H54 (cell line): ENCODE results near the gene HSBP1L1.

ENCODE experiments used
- DNase-seq: peaks from one replicate; pipeline ENCODE4 v3.0.0; 2011; ENCODE audit warnings: low spot score, mixed read lengths; ENCODE audit not compliant: insufficient read length
- FAIRE-seq: peaks from 3 replicates; lab custom pipeline; 2011; peaks lifted over from hg19 to GRCh38; lab: Jason Lieb, UNC
- POLR2A ChIP-seq: IDR thresholded peaks from 2 replicates; pipeline ENCODE4 v1.6.1; 2011; ENCODE audit warnings: low read depth, mild to moderate bottlenecking, low read length

The HSBP1L1 gene

DNA sequence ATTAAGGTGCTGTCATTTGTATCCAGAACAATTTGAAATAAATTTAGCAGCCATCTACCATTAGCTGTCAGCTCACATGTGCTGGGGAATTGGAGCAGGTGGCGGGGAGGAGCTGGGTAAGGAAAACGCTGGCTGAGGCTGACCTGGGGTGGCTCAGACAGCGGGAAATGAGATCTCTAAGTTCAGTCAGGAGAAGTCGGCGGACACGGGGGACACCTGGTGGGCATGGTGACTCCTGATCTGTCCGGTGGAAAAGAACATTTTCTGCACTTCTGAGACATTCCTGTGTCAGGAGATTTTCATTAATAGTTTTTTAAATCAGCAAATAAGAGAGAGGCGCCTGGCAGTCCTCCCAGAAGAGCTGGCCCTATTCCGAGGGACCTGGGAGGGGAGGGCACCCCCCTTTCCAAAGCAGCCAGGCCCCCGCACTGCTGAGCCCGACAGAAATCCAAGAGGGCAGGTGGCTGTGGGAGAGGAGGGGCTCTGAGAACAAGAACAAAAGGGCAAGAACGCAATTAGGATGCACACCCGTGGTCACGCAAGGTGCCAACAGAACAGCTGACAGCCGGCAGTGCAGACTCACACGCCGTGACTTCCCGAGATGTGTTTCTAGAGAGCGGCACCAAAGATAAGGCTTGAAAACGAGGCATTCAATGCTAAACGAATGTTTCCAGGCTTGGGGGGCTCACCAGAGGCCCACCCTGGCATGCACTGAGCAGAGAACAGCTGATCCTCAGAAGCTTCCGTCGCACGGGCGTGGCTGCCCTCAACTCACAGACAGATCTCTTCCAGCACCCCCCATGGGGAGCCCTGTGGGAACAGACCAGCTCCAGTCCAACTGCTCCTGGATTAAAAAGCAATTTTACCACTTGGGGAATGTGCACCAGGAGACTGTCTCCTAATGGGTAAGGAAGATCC is 39.4 kb upstream of the HSBP1L1 start:
- TF ChIP-seq POLR2A = no peak
- DNase-seq (no peak), FAIRE-seq (no peak)

DNA sequence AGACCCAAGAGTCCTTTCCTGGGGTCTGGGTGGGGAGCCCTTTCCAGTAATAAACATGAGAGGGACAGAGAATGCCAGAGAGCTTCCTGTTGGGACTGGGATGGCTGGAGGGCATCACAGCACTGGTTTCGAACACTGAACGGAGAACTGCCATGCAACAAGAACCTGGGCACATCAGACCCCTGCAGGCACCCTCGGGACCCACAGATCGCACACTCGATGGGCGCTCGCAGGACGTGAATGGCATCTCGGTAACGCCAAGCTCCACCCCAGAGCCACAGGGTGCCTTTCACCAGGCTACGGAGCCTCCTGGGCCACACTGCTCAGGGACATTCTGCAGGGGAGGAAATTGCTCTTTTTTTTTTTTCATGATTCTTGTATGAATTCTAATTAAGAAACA is 38.1 kb upstream of the HSBP1L1 start:
- no peak for FAIRE-seq
- no peak for DNase-seq
- TF ChIP-seq POLR2A = no peak

DNA sequence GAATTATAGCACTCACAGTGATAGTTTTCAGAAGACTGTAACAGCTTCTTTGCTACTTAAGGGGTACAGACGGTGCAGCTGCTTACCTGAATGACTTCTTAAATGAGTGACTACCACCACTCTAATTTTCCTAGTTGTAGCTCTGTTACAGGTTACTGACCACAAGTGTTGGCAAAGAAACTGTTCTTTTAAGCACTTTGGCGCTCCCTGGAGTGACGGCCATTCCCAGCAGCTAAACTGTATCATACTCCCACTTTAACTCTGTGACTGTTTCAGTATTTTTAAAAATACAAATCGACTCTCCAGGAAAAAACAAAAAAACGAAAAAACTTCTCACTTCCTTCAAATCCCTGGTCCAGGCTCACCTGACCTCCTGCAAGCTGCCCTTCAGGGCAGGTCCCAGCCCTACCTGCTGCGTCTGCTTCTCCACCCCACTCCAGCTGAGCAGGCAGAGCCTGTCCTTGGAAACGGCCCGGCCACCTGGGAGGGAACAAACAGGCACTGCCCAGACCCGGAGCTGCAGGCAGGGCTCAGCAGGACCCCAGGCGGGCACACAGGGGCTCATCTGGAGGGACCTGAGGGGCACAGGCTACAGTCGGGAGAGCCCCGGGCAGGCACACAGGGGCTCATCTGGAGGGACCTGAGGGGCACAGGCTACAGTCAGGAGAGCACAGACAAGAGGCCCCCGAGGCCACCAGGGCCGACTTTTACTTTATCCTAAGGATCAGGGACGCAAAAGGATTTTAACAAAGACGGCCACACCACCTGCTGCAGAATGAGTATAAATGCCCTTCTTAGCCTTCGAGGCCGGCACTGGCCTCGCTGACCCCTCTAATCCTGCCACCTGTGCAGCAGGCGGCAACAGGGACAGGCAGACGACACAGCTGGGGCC is 37.5 kb upstream of the HSBP1L1 start:
- no peak for DNase-seq
- no peak for FAIRE-seq
- no peak for TF ChIP-seq POLR2A

DNA sequence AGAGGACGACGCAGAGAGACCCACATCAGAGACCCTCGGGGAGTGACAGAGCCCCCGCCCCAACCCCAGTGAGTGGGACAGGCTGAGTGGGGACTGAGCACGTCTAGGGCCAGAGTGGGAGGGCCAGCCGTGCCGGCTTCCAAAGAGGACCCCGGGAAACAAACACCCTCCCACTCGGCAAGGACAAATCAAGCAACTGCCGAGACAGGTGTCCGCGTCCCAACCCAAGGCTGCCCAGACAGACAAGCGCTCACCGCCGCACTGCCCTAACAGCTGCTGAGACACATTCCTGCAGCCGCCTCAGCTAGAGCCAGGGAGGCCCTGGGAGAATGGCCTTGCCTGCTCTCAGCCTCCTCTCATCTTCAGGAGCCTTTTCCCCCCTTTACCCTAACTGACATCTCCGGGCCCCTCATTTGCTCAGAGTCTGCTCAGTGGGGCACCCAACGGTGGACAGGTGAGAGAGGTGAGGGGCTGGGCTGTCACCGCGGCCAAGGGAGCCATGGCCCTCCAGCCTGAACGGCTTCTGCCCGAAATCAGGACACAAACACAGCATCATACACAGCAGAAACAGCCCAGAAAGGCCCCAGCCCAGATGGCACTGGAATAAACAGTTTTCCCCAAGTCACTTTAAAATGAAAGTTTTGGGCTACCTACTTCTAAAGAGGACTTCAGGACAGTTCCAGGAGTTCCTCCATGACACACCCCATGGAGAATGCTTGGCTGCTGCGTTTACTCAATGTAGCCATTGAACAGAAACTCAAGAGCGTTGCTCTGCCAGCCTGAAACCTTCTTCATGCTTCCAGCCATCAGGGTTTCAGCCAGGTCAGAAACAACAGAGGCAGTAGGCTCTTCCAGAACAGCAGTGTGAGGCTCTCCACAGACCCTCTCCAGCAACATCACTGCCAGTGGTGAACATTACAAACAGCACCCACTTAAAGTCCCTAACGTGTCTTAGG is 36.6 kb upstream of the HSBP1L1 start:
- DNase-seq (no peak), FAIRE-seq (no peak)
- no peak for TF ChIP-seq POLR2A

DNA sequence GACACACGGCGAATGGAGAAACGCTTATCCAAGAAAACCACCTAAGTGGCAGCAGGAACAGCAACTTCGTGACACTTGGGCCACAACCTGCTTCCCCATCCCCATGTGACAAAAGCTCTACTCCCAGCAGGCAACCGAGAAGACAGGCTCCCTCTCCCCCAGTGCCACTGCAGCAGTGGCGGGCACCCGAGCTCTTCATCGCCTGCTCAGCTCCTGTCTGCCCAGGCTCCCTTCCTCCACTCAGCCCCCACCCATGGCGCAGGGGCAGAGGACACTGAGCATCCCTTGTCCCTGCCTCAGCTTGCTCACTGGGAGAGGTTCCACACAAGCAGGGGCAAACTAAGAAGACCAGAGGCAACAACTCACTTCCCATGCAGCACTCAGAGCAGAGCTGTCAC is 35.9 kb upstream of the HSBP1L1 start:
- DNase-seq (no peak), FAIRE-seq (no peak)
- no peak for TF ChIP-seq POLR2A

DNA sequence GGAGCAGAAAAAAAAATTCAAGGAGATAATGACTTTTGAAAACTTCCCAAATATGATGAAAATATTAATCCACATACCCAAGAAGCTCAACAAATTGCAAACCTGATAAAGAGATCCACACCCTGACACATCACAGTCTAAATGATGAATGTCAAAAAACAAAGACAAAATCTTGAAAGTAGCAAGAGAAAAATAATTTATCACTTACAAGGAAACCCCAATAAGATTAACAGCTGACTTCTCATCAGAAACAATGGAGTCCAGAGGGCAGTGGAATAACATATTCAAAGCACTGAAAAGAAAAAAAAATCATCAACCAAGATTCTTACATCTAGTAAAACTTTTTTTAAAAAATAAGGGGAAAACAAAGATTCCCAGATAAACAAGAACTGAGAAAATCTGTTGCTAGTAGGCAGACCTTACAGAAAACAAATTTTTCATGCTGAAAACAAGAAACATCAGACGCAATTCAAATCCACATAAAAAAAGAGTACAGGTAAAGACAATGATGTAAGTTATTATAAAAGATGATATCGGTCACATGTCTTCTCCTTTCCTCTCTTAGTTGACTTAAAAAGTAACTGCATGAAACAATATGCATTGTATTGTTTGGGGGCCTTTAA is 34.3 kb upstream of the HSBP1L1 start:
- DNase-seq = no peak
- FAIRE-seq = no peak
- TF ChIP-seq POLR2A = no peak

DNA sequence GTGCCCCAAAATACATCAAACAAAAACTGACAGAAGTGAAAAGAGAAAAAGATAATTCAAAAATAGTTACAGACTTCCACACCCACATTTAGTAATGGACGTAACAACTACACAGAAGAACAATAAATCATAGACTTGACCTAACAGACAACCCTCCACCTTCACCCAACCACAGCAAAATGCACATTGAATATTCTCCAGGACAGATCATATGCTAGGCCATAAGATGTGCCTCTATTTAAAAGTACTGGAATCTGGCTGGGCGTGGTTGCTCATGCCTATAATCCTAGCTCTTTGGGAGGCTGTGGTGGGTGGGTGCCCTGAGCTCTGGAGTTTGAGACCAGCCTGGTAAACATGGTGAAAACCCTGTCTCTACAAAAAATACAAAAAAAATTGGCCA is 33.0 kb upstream of the HSBP1L1 start:
- DNase-seq = no peak
- no peak for TF ChIP-seq POLR2A
- FAIRE-seq = no peak

DNA sequence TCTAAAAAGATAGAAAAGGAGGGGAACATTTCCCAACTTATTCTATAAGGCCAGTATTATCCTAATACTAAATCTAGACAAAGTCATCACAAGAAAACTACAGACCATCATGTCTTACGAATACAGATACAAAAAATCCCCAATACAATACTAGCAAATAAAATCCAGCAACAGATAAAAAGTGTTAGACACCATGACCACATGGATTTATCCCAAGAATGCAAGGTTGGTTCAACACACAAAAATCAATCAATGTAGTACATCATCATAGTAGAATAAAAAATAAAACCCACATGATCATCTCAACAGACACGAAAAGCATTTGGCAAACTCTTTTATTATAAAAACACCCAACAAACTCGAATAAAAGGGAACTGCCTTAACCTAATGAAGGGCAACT is 31.5 kb upstream of the HSBP1L1 start:
- no peak for DNase-seq
- no peak for TF ChIP-seq POLR2A
- no peak for FAIRE-seq

DNA sequence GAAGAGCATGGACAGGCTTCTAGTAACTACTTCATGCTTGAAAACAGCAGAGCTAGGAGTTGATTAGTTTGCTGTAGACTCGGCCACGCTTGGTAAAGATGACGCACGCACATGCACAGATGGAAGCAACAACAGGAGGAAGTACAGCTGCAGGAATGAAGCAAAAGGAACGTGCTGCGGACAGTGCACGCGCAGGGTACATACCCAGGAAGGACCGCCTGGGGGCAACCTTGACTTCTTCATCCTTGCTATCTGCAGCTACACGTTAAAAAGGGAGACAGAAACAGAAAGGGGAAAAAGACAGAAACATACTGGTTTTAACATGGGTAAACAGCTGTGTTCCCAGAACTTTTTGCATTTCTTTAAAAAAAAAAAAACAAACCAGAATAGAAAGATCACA is 30.7 kb upstream of the HSBP1L1 start:
- FAIRE-seq = no peak
- TF ChIP-seq POLR2A = no peak
- DNase-seq = no peak

DNA sequence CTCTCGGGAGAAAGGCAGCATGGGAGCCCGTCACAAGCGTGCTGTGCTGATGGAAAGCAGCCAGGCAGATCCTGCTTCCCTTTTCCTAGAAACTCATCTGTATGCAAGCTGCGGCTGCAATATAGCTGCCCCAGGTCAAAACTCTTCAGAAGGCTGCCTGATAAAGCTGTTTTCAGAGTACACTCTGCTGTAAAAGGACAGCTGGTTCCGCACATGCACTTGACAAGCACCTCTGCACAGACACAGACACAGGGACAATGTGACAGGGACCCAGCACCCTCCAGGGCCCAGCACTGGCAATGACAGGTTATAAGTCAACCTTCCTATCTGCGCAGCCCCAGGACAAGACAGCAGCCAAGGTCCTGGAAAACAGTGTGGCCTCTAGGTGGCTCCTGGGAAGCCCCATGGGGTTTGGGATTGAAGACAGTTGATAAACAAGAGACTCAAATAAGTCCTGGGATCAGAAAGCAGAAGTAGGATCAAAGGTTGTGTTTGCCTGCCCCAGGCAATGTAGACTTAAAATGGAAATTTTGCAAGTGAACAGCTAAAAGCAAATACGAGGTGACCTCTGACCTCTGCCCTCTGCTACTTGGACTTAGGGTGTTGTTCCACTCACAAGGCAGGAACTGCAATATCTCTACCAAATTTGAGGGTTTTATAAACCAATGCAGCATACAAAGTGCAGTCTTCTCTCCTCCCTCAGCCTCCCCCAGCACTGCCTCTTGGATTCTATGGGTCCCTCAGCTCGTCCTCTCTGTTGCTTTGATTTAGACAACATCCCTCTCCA is 29.9 kb upstream of the HSBP1L1 start:
- TF ChIP-seq POLR2A = no peak
- FAIRE-seq = no peak
- DNase-seq = no peak

DNA sequence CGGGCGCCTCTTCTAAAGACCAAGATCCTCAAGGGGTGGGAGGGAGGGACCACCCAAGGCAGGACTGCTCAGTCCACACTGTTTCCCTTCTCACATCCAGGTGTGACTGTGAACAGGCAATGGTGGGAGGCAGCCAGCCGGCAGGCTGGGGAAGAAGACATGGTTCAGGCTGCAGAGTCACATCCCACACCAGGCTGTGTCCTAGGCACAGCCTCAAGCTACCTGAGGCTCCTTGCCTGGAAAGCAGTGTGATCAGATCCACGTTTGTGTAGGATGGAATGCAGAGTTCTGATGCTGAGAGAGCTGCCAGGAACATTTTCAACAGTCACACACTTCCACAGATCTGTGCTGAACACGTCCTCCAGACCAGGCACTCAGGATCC is 29.4 kb upstream of the HSBP1L1 start:
- FAIRE-seq = no peak
- DNase-seq = no peak
- TF ChIP-seq POLR2A = no peak

DNA sequence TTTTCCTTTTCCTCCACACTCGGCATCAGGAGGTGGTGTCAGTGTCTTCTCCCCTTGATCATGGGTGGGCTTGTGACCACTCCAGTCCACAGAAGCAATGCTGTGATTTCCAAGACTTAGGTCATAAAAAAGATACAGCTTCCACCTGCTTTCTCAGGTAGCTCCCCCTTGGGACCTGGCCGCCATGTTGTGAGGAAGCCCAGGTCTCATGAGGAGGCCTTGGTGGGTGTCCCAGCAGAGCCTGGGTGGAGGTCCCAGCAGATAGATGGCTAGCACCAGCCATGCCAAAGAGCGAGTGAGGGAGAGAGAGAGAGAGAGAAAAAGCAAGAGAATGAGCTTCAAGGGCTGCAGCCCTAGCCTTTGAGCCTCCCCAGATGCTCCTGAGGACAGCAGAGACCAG is 28.9 kb upstream of the HSBP1L1 start:
- DNase-seq (no peak), FAIRE-seq (no peak)
- no peak for TF ChIP-seq POLR2A
